Kidney epithelial cell (primary cell): ENCODE data around the gene SNAPC3. TPM values are rescaled to one million over a fixed set of nuclear protein-coding genes. Genes with fewer than 3 reads are reported as not detected.

ENCODE experiments used
- DNase-seq: peaks from one replicate; pipeline ENCODE4 v3.0.0-alpha.2; 2010; ENCODE audit warnings: low read depth
- H3K27me3 ChIP-seq: 2 replicates; pipeline ENCODE4 v1.6.0; 2011; ENCODE audit warnings: low read length; ENCODE audit not compliant: control insufficient read depth, insufficient read depth
- H3K36me3 ChIP-seq: 2 replicates; pipeline ENCODE4 v1.5.1; 2011; ENCODE audit warnings: low read length; ENCODE audit not compliant: control insufficient read depth, insufficient read depth
- H3K4me3 ChIP-seq: 2 replicates; pipeline ENCODE4 v1.5.1; 2011; ENCODE audit warnings: low read depth, mild to moderate bottlenecking, control low read depth, low read length
- CTCF ChIP-seq: IDR thresholded peaks from 2 replicates; pipeline ENCODE4 v1.5.1; 2011; ENCODE audit warnings: mild to moderate bottlenecking, moderate library complexity, low read length, control low read depth, inconsistent platforms; ENCODE audit not compliant: insufficient read depth, poor library complexity, severe bottlenecking
- total RNA-seq: library from RNA; depleted of rRNA; stranded (reverse); fragments of >200 nt; gene quantifications from 2 replicates; pipeline ENCODE4 v1.2.3, GENCODE V29; 2015

SNAPC3 gene
- total RNA-seq, 1 donor from 2014 or later = 23.2 TPM

- DNase-seq = no peak
- TF ChIP-seq CTCF = no peak
- Histone ChIP-seq H3K4me3 (no peak overlapping the region), H3K36me3 (peaks cover 1% of the 10 kb centered on the region), H3K27me3 (no peaks in the 10 kb centered on the region)
These were observed 79.1 kb downstream of the SNAPC3 start for GRCh38 chr9:15501803-15502202.

GRCh38 chr9:15505921-15506320, 83.2 kb downstream of the SNAPC3 start:
- DNase-seq = no peak
- H3K36me3 ChIP-seq = peaks cover 1% of the 10 kb centered on the region
- no peak for TF ChIP-seq CTCF
- no peak overlapping the region for H3K4me3 ChIP-seq
- no peaks in the 10 kb centered on the region for H3K27me3 ChIP-seq

- H3K27me3 ChIP-seq = no peaks in the 10 kb centered on the region
- DNase-seq = no peak
- peaks cover 1% of the 10 kb centered on the region for H3K36me3 ChIP-seq
- H3K4me3 ChIP-seq = peak overlapping the region; percentile 65
- no peak for TF ChIP-seq CTCF
These were observed 87.5 kb downstream of the SNAPC3 start for GRCh38 chr9:15509931-15510788.

GRCh38 chr9:15510789-15511575, 88.3 kb downstream of the SNAPC3 start, which contains the start of gene PSIP1:
PSIP1 (minus strand) TSS chr9:15510970; CDS start chr9:15510188, 782 bp downstream.
- peak; percentile 16 for DNase-seq
- Histone ChIP-seq H3K36me3 (no peaks in the 10 kb centered on the region), H3K4me3 (peak within 1 kb of the TSS; percentile 65), H3K27me3 (no peaks in the 10 kb centered on the region)
- TF ChIP-seq CTCF = no peak

Other genes starting within 250 kb of the SNAPC3 start
- gene TTC39B, start 115.7 kb upstream of the SNAPC3 start, total RNA-seq = 10.6 TPM in 2 replicates
- gene PSIP1, start 88.1 kb downstream of the SNAPC3 start, total RNA-seq = 25.9 and 32.0 TPM in 2 replicates
- gene CCDC171, start 130.2 kb downstream of the SNAPC3 start, total RNA-seq = 3.3 and 5.0 TPM in 2 replicates